H1 (cell line): ENCODE results near the gene XPNPEP1. TPM values are rescaled to one million over a fixed set of nuclear protein-coding genes. Genes with fewer than 3 reads are reported as not detected.
"Not testable (repeated sequence)": the region's sequence is repeated elsewhere in the genome, so short reads cannot be mapped to it uniquely, and the experiment has no call there.

Experiments used
- CTCF ChIA-PET: fragments of 300-600 bp; sonication (Branson Sonifier 250); formaldehyde crosslinking; loops from one replicate; lab custom pipeline; 2021; ENCODE audit not compliant: partially characterized antibody; lab: Charles Lee
- POLR2A ChIA-PET: fragments of 300-600 bp; sonication (Branson Sonifier 250); formaldehyde crosslinking; loops from one replicate; lab custom pipeline; 2021; ENCODE audit warnings: inconsistent platforms; ENCODE audit not compliant: partially characterized antibody; lab: Charles Lee
- DNase-seq, 2 experiments: peaks; one replicate each; pipeline versions ENCODE4 v3.0.0 to v3.0.0-alpha.2; 2010 to 2022; ENCODE audit warnings: low spot score in 2 of 2, low read depth in 1 of 2, mixed read lengths in 1 of 2
- FAIRE-seq: peaks from 2 replicates; lab custom pipeline; 2011; peaks lifted over from hg19 to GRCh38; lab: Jason Lieb, UNC
- H2AFZ ChIP-seq: 2 replicates; pipeline ENCODE4 v1.8.1; 2012; ENCODE audit warnings: low read length, inconsistent platforms
- H2AK5ac ChIP-seq: 2 replicates; pipeline ENCODE4 v1.6.1; 2013; ENCODE audit warnings: low read depth, low read length
- H2BK120ac ChIP-seq: replicated peaks from 2 replicates; pipeline ENCODE3; 2013; ENCODE audit warnings: low read depth, low read length, inconsistent platforms
- H2BK12ac ChIP-seq: 2 replicates; pipeline ENCODE4 v1.6.1; 2013; ENCODE audit warnings: low read depth, low read length
- H2BK15ac ChIP-seq: 2 replicates; pipeline ENCODE4 v1.6.1; 2013; ENCODE audit warnings: low read length
- H2BK20ac ChIP-seq: 2 replicates; pipeline ENCODE4 v1.6.1; 2013; ENCODE audit warnings: low read length
- H2BK5ac ChIP-seq: 2 replicates; pipeline ENCODE4 v1.6.1; 2013; ENCODE audit warnings: low read depth, low read length
- H3K14ac ChIP-seq: 2 replicates; pipeline ENCODE4 v1.6.1; 2013; ENCODE audit warnings: inconsistent platforms; ENCODE audit not compliant: insufficient read length
- H3K18ac ChIP-seq: 2 replicates; pipeline ENCODE4 v1.6.1; 2013; ENCODE audit warnings: low read length; ENCODE audit errors: extremely low read depth
- H3K23ac ChIP-seq: 2 replicates; pipeline ENCODE4 v1.6.1; 2013; ENCODE audit warnings: inconsistent platforms; ENCODE audit not compliant: insufficient read length
- H3K23me2 ChIP-seq: 2 replicates; pipeline ENCODE4 v1.6.1; 2013; ENCODE audit warnings: low read depth, low read length
- H3K27ac ChIP-seq: 2 replicates; pipeline ENCODE4 v1.6.1; 2011; ENCODE audit warnings: low read depth, low read length, inconsistent platforms
- H3K27me3 ChIP-seq, 4 experiments: replicated peaks in 1 of 4; 1 replicate in 1 of 4; 2 replicates in 3 of 4; pipeline versions ENCODE4 v1.6.1 to v1.8.1; 2011 to 2013; ENCODE audit warnings: low read length in 3 of 4, mild to moderate bottlenecking in 3 of 4, inconsistent platforms in 2 of 4, mixed read lengths in 2 of 4, moderate library complexity in 1 of 4; ENCODE audit not compliant: control insufficient read depth in 3 of 4, insufficient read depth in 3 of 4; ENCODE audit errors: extremely low read depth in 1 of 4
- H3K36me3 ChIP-seq, 4 experiments: 2 replicates each; pipeline versions ENCODE4 v1.6.1 to v1.8.1; 2011 to 2013; ENCODE audit warnings: mild to moderate bottlenecking in 4 of 4, low read length in 3 of 4, moderate library complexity in 2 of 4, control low read depth in 1 of 4, inconsistent platforms in 1 of 4; ENCODE audit not compliant: insufficient read depth in 4 of 4, control insufficient read depth in 2 of 4
- H3K4ac ChIP-seq: replicated peaks from 2 replicates; pipeline ENCODE3; 2013; ENCODE audit warnings: low read length, low read depth, mixed read lengths, inconsistent platforms; ENCODE audit not compliant: insufficient read length
- H3K4me1 ChIP-seq, 4 experiments: replicated peaks in 1 of 4; 1 replicate in 1 of 4; 2 replicates in 3 of 4; pipeline versions ENCODE4 v1.6.1 to v1.8.1; 2011 to 2013; ENCODE audit warnings: low read length in 3 of 4, inconsistent platforms in 2 of 4, mixed read lengths in 1 of 4; ENCODE audit not compliant: insufficient read depth in 4 of 4, control insufficient read depth in 3 of 4
- H3K4me2 ChIP-seq, 2 experiments: 2 replicates each; pipeline versions ENCODE4 v1.6.1 to v1.8.1; 2011 to 2013; ENCODE audit warnings: low read depth in 2 of 2, low read length in 2 of 2, control low read depth in 1 of 2, inconsistent platforms in 1 of 2, mild to moderate bottlenecking in 1 of 2; ENCODE audit not compliant: insufficient read depth in 1 of 2
- H3K4me3 ChIP-seq, 4 experiments: fragments of 200-600, 300-600 bp in 1 of 4; sonication (generic), shearing (Covaris generic), sonication (Bioruptor Twin) in 1 of 4; 2 replicates each; pipeline versions ENCODE4 v1.5.1 to v1.8.1; 2011 to 2016; ENCODE audit warnings: low read length in 4 of 4, low read depth in 3 of 4, control low read depth in 2 of 4, inconsistent platforms in 2 of 4, mild to moderate bottlenecking in 2 of 4, mixed read lengths in 1 of 4, moderate library complexity in 1 of 4; ENCODE audit not compliant: insufficient read depth in 2 of 4; ENCODE audit errors: extremely low read depth in 1 of 4
- H3K56ac ChIP-seq: replicated peaks from 2 replicates; pipeline ENCODE3; 2013; ENCODE audit warnings: low read depth, mild to moderate bottlenecking, mixed read lengths, low read length, inconsistent platforms; ENCODE audit not compliant: insufficient read length
- H3K79me1 ChIP-seq: 2 replicates; pipeline ENCODE4 v1.6.1; 2013; ENCODE audit warnings: low read depth, low read length, control low read depth
- H3K79me2 ChIP-seq, 2 experiments: 2 replicates each; pipeline versions ENCODE4 v1.6.1 to v1.8.1; 2012 to 2013; ENCODE audit warnings: low read length in 2 of 2, mild to moderate bottlenecking in 2 of 2, inconsistent platforms in 1 of 2; ENCODE audit not compliant: insufficient read depth in 2 of 2, control insufficient read depth in 1 of 2
- H3K9ac ChIP-seq, 4 experiments: replicated peaks in 1 of 4; 1 replicate in 1 of 4; 2 replicates in 3 of 4; pipeline versions ENCODE4 v1.6.1 to v1.8.1; 2011 to 2013; ENCODE audit warnings: low read depth in 3 of 4, low read length in 3 of 4, control low read depth in 2 of 4, mild to moderate bottlenecking in 2 of 4, moderate library complexity in 2 of 4, inconsistent platforms in 1 of 4; ENCODE audit errors: extremely low read depth in 1 of 4
- H3K9me3 ChIP-seq, 2 experiments: 2 replicates each; pipeline versions ENCODE4 v1.6.1 to v1.8.1; 2012 to 2013; ENCODE audit warnings: mild to moderate bottlenecking in 2 of 2, moderate library complexity in 2 of 2, control low read depth in 1 of 2, inconsistent platforms in 1 of 2, low read depth in 1 of 2, low read length in 1 of 2, mixed read lengths in 1 of 2; ENCODE audit not compliant: insufficient read depth in 2 of 2
- H4K20me1 ChIP-seq, 2 experiments: replicated peaks in 1 of 2; 2 replicates each; pipeline versions ENCODE3 to v1.8.1; 2011 to 2013; ENCODE audit warnings: inconsistent platforms in 2 of 2, low read length in 2 of 2, mild to moderate bottlenecking in 1 of 2; ENCODE audit not compliant: insufficient read depth in 2 of 2, control insufficient read depth in 1 of 2
- H4K5ac ChIP-seq: 2 replicates; pipeline ENCODE4 v1.6.1; 2013; ENCODE audit warnings: low read length, low read depth, mixed read lengths, inconsistent platforms; ENCODE audit not compliant: insufficient read length
- H4K8ac ChIP-seq: 2 replicates; pipeline ENCODE4 v1.8.0; 2013; ENCODE audit warnings: mild to moderate bottlenecking, moderate library complexity, low read length, inconsistent platforms; ENCODE audit not compliant: insufficient read depth; ENCODE audit errors: extremely low read depth
- H4K91ac ChIP-seq: replicated peaks from 2 replicates; pipeline ENCODE3; 2013; ENCODE audit warnings: low read length, mixed read lengths, inconsistent platforms; ENCODE audit not compliant: insufficient read length
- WGBS, 2 experiments: shearing (Covaris generic) in 1 of 2; methylation state at CpG; one replicate each; pipeline versions ENCODE4 v1.1.6 to v1.1.7; 2013 to 2015; ENCODE audit warnings: low lambda C conversion rate in 2 of 2, mixed read lengths in 2 of 2, inconsistent platforms in 1 of 2, low coverage in 1 of 2, missing lambda C conversion rate in 1 of 2; ENCODE audit not compliant: insufficient replicate concordance in 2 of 2, insufficient coverage in 1 of 2, insufficient read length in 1 of 2; ENCODE audit errors: extremely low coverage in 1 of 2, missing lambda C conversion rate in 1 of 2; 5-methylcytosine and 5-hydroxymethylcytosine counted together
- polyA plus RNA-seq, 7 experiments: library from polyadenylated mRNA; depleted of rRNA in 3 of 7; stranded (reverse) in 5 of 7; unstranded in 2 of 7; fragments of >200 nt in 5 of 7; fragments of 200-250 nt in 2 of 7; gene quantifications; 1 replicate in 5 of 7; 2 replicates in 1 of 7; 4 replicates in 1 of 7; pipeline versions ENCODE4 v1.2.1 to v1.2.3, GENCODE V29; 2011 to 2013; ENCODE audit warnings: missing spikeins in 2 of 7, mixed read lengths in 2 of 7
- total RNA-seq: library from RNA; stranded (reverse); fragmentation: NEBNext Ultra II Directional; extraction: Animal tissue kit (Norgen Biotek cat#: 25700); gene quantifications from 2 replicates; pipeline ENCODE4 v1.2.1, GENCODE V29; 2021

The XPNPEP1 gene
- total and polyA plus RNA-seq, 2 of the 8 experiments (the other 6 are each of a cell fraction or from before 2014, with no cell fraction given): 61.1 to 201 TPM

DNA sequence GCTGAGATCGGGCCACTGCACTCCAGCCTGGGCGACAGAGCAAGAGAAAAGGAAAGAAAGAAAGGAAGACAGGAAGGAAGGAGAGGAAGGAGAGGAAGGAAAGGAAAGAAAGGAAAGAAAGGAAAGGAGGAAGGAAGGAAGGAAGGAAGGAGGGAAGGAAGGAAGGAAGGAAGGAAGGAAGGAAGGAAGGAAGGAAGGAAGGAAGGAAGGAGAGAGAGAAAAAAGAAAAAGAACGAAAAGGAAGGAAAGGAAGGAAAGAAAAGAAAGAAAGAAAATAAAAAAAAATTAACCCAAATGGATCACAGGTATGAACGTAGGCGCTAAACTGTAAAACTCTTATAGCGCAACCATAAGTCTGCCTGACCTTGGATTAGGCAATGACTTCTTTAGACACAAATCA, 4.6 kb downstream of the XPNPEP1 start:
- H3K27me3 ChIP-seq, H3K36me3 ChIP-seq, H2BK15ac ChIP-seq, H3K18ac ChIP-seq, H3K23ac ChIP-seq, H2BK12ac ChIP-seq, H2BK20ac ChIP-seq, H3K9me3 ChIP-seq, H3K23me2 ChIP-seq, H3K4me1 ChIP-seq, H3K27ac ChIP-seq, H3K4me3 ChIP-seq, DNase-seq, H3K79me1 ChIP-seq, H3K4ac ChIP-seq, H3K14ac ChIP-seq, H4K5ac ChIP-seq, POLR2A ChIA-PET, H4K8ac ChIP-seq, H2AK5ac ChIP-seq, H2AFZ ChIP-seq, FAIRE-seq, H2BK5ac ChIP-seq, H3K4me2 ChIP-seq, H3K9ac ChIP-seq, H4K20me1 ChIP-seq, H2BK120ac ChIP-seq, H3K56ac ChIP-seq, H4K91ac ChIP-seq: not testable (repeated sequence)
- peaks cover 0 to 39% of the 10 kb centered on the region in 2 experiments; a peak in 2 of 4 replicates for H3K79me2 ChIP-seq
- 95% methylated on average over 6 of the region's 6 CpGs; no CpG with 5 or more reads in 1 of the 2 experiments for WGBS, 2 experiments
- CTCF ChIA-PET: interaction anchor here (0.6 to 1.2 kb wide), 2 partner anchors 38 to 60 kb away, joined by 3 read pairs; no protein-coding TSS in a partner anchor
